HL-60/S4 treated with retinoic acid at 250 ng/mL for 4 days and 3 days (cell line): ENCODE data around the gene RPS2.
"Not testable (repeated sequence)": the region's sequence is repeated elsewhere in the genome, so short reads cannot be mapped to it uniquely, and the experiment has no call there.

Experiments used
- in situ Hi-C: fragments of 300-500 bp; cut with MboI; formaldehyde crosslinking; loops from 2 replicates; pipeline ENCODE4 v1.7.0; 2022; ENCODE audit warnings: low sequenced_read_pairs

Gene RPS2

GRCh38 chr16:1945559-1946391 lies 18.9 kb downstream of the RPS2 start:
- in situ Hi-C loops = no loop called here

- in situ Hi-C loops = no loop called here
These were observed 19.9 kb downstream of the RPS2 start for GRCh38 chr16:1944612-1945199.

GRCh38 chr16:1942810-1943726 lies 21.6 kb downstream of the RPS2 start, which contains the start of gene MSRB1:
Gene MSRB1, minus strand, starts transcription at chr16:1943199. Its CDS starts 43 bp downstream, at chr16:1943156.
- in situ Hi-C loops = no loop called here

GRCh38 chr16:1942047-1942809 lies 22.4 kb downstream of the RPS2 start:
- in situ Hi-C loops = no loop called here

GRCh38 chr16:1941162-1942046 lies 23.2 kb downstream of the RPS2 start:
- in situ Hi-C loops = no loop called here

- in situ Hi-C loops = no loop called here
These were observed 24.1 kb downstream of the RPS2 start for GRCh38 chr16:1940273-1941161.

- in situ Hi-C loops = not testable (repeated sequence)
These were observed 24.8 kb downstream of the RPS2 start for GRCh38 chr16:1939833-1940232.

- in situ Hi-C loops = no loop called here
These were observed 25.7 kb downstream of the RPS2 start for GRCh38 chr16:1938910-1939309.

- in situ Hi-C loops = no loop called here
These were observed 26.3 kb downstream of the RPS2 start for GRCh38 chr16:1938316-1938715.

GRCh38 chr16:1936945-1937479 lies 27.6 kb downstream of the RPS2 start:
- in situ Hi-C loops = no loop called here

- in situ Hi-C loops = no loop called here
These were observed 31.4 kb downstream of the RPS2 start for GRCh38 chr16:1933097-1933661.

GRCh38 chr16:1932050-1933028 lies 32.3 kb downstream of the RPS2 start:
- in situ Hi-C loops = no loop called here

GRCh38 chr16:1930338-1930720 lies 34.3 kb downstream of the RPS2 start:
- in situ Hi-C loops = no loop called here

- in situ Hi-C loops = no loop called here
These were observed 34.9 kb downstream of the RPS2 start for GRCh38 chr16:1929578-1930337.

GRCh38 chr16:1929105-1929504 lies 35.5 kb downstream of the RPS2 start:
- in situ Hi-C loops = no loop called here

- in situ Hi-C loops = no loop called here
These were observed 38.4 kb downstream of the RPS2 start for GRCh38 chr16:1926271-1926670.
